ENCODE results near the gene DGKH. TPM values are rescaled to one million over a fixed set of nuclear protein-coding genes. Genes with fewer than 3 reads are reported as not detected.

DGKH gene
- total and polyA plus RNA-seq, 10 of the 15 experiments (the other 5 are each of a cell fraction or from before 2014, with no cell fraction given) = 1.3 to 15.2 (median 7.3) TPM

DNA sequence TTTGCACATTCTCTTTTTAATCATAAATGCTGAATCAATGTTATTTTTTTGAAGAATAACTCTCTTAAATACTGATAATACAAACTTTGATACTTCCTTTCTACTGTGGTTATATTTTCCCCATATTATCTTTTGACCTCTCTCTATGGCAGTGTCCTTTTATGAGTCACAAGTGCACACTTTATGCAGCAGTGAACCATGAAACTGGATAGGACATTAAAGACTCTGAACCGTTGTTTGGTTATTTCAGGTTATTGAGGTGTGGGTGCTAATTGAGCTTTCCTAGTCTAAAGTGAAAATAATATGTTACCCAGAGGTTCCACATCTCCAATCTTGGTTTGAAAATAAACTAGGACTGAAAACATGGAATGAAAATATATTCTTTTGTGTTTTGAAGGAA is 71.4 kb downstream of the DGKH start (continued):
- TF ChIP-seq ZBTB33 (IDR thresholded peaks at IDR 0.05) (no peak), RCOR1 (conservative IDR thresholded peaks at IDR 0.05; ENCODE audit: low read depth, low read length) (no peak), NBN (IDR thresholded peaks at IDR 0.05) (peak; percentile 37; the same call in 1 of the 2 replicates), TCF7 (IDR thresholded peaks at IDR 0.05; ENCODE audit: borderline replicate concordance) (no peak), POLR2A (IDR thresholded peaks at IDR 0.05; ENCODE audit: low read depth, low read length) (no peak)
- TF ChIP-seq, protein P1, sequence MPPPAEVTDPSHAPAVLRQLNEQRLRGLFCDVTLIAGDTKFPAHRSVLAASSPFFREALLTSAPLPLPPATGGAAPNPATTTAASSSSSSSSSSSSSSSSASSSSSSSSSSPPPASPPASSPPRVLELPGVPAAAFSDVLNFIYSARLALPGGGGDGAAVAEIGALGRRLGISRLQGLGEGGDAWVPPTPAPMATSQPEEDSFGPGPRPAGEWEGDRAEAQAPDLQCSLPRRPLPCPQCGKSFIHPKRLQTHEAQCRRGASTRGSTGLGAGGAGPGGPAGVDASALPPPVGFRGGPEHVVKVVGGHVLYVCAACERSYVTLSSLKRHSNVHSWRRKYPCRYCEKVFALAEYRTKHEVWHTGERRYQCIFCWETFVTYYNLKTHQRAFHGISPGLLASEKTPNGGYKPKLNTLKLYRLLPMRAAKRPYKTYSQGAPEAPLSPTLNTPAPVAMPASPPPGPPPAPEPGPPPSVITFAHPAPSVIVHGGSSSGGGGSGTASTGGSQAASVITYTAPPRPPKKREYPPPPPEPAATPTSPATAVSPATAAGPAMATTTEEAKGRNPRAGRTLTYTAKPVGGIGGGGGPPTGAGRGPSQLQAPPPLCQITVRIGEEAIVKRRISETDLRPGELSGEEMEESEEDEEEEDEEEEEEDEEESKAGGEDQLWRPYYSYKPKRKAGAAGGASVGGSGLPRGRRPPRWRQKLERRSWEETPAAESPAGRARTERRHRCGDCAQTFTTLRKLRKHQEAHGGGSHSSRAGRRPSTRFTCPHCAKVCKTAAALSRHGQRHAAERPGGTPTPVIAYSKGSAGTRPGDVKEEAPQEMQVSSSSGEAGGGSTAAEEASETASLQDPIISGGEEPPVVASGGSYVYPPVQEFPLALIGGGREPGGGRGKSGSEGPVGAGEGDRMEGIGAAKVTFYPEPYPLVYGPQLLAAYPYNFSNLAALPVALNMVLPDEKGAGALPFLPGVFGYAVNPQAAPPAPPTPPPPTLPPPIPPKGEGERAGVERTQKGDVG (CRISPR knock-in tag; IDR thresholded peaks at IDR 0.05) = no peak
- TF ChIP-seq, protein P2, sequence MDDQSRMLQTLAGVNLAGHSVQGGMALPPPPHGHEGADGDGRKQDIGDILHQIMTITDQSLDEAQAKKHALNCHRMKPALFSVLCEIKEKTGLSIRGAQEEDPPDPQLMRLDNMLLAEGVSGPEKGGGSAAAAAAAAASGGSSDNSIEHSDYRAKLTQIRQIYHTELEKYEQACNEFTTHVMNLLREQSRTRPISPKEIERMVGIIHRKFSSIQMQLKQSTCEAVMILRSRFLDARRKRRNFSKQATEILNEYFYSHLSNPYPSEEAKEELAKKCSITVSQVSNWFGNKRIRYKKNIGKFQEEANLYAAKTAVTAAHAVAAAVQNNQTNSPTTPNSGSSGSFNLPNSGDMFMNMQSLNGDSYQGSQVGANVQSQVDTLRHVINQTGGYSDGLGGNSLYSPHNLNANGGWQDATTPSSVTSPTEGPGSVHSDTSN (IDR thresholded peaks at IDR 0.05; ENCODE audit: insufficient replicate concordance, low read depth, low read length) = no peak
- TF ChIP-seq, protein P3, sequence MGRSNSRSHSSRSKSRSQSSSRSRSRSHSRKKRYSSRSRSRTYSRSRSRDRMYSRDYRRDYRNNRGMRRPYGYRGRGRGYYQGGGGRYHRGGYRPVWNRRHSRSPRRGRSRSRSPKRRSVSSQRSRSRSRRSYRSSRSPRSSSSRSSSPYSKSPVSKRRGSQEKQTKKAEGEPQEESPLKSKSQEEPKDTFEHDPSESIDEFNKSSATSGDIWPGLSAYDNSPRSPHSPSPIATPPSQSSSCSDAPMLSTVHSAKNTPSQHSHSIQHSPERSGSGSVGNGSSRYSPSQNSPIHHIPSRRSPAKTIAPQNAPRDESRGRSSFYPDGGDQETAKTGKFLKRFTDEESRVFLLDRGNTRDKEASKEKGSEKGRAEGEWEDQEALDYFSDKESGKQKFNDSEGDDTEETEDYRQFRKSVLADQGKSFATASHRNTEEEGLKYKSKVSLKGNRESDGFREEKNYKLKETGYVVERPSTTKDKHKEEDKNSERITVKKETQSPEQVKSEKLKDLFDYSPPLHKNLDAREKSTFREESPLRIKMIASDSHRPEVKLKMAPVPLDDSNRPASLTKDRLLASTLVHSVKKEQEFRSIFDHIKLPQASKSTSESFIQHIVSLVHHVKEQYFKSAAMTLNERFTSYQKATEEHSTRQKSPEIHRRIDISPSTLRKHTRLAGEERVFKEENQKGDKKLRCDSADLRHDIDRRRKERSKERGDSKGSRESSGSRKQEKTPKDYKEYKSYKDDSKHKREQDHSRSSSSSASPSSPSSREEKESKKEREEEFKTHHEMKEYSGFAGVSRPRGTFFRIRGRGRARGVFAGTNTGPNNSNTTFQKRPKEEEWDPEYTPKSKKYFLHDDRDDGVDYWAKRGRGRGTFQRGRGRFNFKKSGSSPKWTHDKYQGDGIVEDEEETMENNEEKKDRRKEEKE (IDR thresholded peaks at IDR 0.05) = no peak
